Panc1 (cell line): ENCODE results near the gene FNIP1. TPM values are rescaled to one million over a fixed set of nuclear protein-coding genes. Genes with fewer than 3 reads are reported as not detected.

Source experiments
- ATAC-seq: fragments of 200-7000 bp; cut with Tn5 transposase; 2 replicates; pipeline ENCODE4 v1.9.1; 2020; ENCODE audit warnings: mild to moderate bottlenecking, moderate library complexity
- BruUV-seq: library from RNA; stranded (reverse); fragments of 400-500 nt; replicated peaks from 2 replicates; lab custom pipeline; 2021; lab: Mats Ljungman, UMichigan
- CTCF ChIA-PET: fragments of 300-600 bp; sonication (Branson Sonifier 250); formaldehyde crosslinking; loops from one replicate; lab custom pipeline; 2022; ENCODE audit warnings: antibody characterized with exemption; lab: Charles Lee
- POLR2A ChIA-PET: fragments of 300-600 bp; sonication (Branson Sonifier 250); formaldehyde crosslinking; loops from one replicate; lab custom pipeline; 2022; ENCODE audit warnings: antibody characterized with exemption; lab: Charles Lee
- DNase-seq: peaks from one replicate; pipeline ENCODE4 v3.0.0-alpha.2; 2010; ENCODE audit warnings: low read depth, low spot score
- H3K27ac ChIP-seq: 2 replicates; pipeline ENCODE4 v1.5.1; 2011; ENCODE audit warnings: mild to moderate bottlenecking, low read length, inconsistent platforms
- H3K27me3 ChIP-seq: fragments of 200-500 bp; sonication (Bioruptor generic); 2 replicates; pipeline ENCODE4 v1.6.0; 2014; ENCODE audit warnings: low read length, inconsistent platforms; ENCODE audit not compliant: control insufficient read depth, insufficient read depth
- H3K36me3 ChIP-seq: fragments of 200-500 bp; sonication (Bioruptor generic); 2 replicates; pipeline ENCODE4 v1.5.1; 2014; ENCODE audit warnings: inconsistent platforms, mild to moderate bottlenecking, low read length, moderate library complexity; ENCODE audit not compliant: control insufficient read depth, insufficient read depth
- H3K4me1 ChIP-seq: 2 replicates; pipeline ENCODE4 v1.5.1; 2011; ENCODE audit warnings: inconsistent platforms, mild to moderate bottlenecking, low read length, moderate library complexity; ENCODE audit not compliant: control insufficient read depth, insufficient read depth
- H3K4me3 ChIP-seq, 2 experiments: 2 replicates each; pipeline ENCODE4 v1.5.1; 2011 to 2012; ENCODE audit warnings: low read depth in 2 of 2, low read length in 2 of 2, mild to moderate bottlenecking in 2 of 2, inconsistent platforms in 1 of 2, moderate library complexity in 1 of 2
- H3K9me3 ChIP-seq: fragments of 200-500 bp; sonication (Bioruptor generic); 2 replicates; pipeline ENCODE4 v1.5.1; 2014; ENCODE audit warnings: low read depth, mild to moderate bottlenecking, inconsistent platforms, low read length, moderate library complexity; ENCODE audit not compliant: control insufficient read depth, insufficient read depth
- POLR2AphosphoS5 ChIP-seq: IDR thresholded peaks from 2 replicates; pipeline ENCODE4 v1.6.1; 2012; ENCODE audit warnings: mild to moderate bottlenecking, low read depth, low read length, moderate library complexity
- SIN3A ChIP-seq: IDR thresholded peaks from 2 replicates; pipeline ENCODE4 v1.6.1; 2012; ENCODE audit warnings: low read depth, mild to moderate bottlenecking, low read length, moderate library complexity, borderline replicate concordance; ENCODE audit not compliant: insufficient read depth
- TCF7L2 ChIP-seq: IDR thresholded peaks from 2 replicates; pipeline ENCODE4 v1.6.1; 2011; ENCODE audit warnings: mild to moderate bottlenecking, low read depth, low read length, inconsistent platforms
- in situ Hi-C: cut with HindIII; loops from 2 replicates; pipeline ENCODE4 v1.10.0; 2016; ENCODE audit warnings: low sequenced_read_pairs, low pct_unique_long_range_greater_than_20kb
- intact Hi-C: fragments of 100-400 bp; cut with micrococcal nuclease; formaldehyde crosslinking; loops from one replicate; pipeline ENCODE4 v1.10.0; 2022; ENCODE audit not compliant: unreplicated experiment
- total RNA-seq: library from RNA; stranded (reverse); gene quantifications from one replicate; pipeline ENCODE4 v1.2.1, GENCODE V29; 2021; ENCODE audit not compliant: unreplicated experiment
- TF ChIP-seq, protein P1 (sequence below): fragments of 450-650 bp; IDR thresholded peaks from 2 replicates; pipeline ENCODE4 v1.5.1; 2017; ENCODE audit warnings: mild to moderate bottlenecking
- TF ChIP-seq, protein P2 (sequence below), 2 experiments: IDR thresholded peaks; 2 replicates each; pipeline ENCODE4 v1.6.1; 2011 to 2012; ENCODE audit warnings: low read depth in 2 of 2, control low read depth in 1 of 2, low read length in 1 of 2, mild to moderate bottlenecking in 1 of 2, moderate library complexity in 1 of 2; ENCODE audit not compliant: insufficient read depth in 1 of 2

Gene FNIP1
- total RNA-seq, 1 experiment from 2014 or later = 48.3 TPM

DNA sequence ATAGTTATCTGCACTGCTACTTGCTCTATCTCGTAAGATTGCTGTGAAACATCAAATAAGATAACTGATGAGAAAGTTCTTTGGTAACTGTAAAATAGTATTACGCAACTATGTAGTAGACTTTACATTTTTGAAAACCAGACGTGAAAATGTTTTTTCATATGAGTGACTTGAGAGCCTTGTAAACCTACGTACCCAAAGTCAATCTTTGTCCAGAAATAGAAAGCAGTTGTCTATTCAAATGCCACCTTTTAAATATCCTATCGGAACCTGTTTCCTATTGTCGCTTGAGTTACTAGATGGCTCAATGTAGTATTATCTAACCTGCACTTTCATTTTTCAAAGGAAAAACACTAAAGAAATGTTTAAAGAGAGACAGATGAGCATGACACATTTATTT lies 1.6 kb downstream of the FNIP1 start:
- Histone ChIP-seq H3K4me1 (peaks cover 21% of the 10 kb centered on the region), H3K9me3 (no peaks in the 10 kb centered on the region), H3K27ac (peak overlapping the region; percentile 96), H3K27me3 (no peaks in the 10 kb centered on the region), H3K4me3 (peak overlapping the region; percentile 96 to 99; a peak in 3 of 4 replicates), H3K36me3 (peaks cover 3% of the 10 kb centered on the region)
- no peak for DNase-seq
- no peak for ATAC-seq
- in situ Hi-C loops (no loop called here), intact Hi-C loops (no loop called here)
- BruUV-seq = no TSS peak
- ChIA-PET POLR2A (no interaction called here), CTCF (interaction anchor here (0.7 kb wide), 1 partner anchor 10 kb away, joined by 3 read pairs; no protein-coding TSS in a partner anchor)
- TF ChIP-seq TCF7L2 (no peak), SIN3A (no peak), POLR2AphosphoS5 (no peak)
- TF ChIP-seq, protein P1, sequence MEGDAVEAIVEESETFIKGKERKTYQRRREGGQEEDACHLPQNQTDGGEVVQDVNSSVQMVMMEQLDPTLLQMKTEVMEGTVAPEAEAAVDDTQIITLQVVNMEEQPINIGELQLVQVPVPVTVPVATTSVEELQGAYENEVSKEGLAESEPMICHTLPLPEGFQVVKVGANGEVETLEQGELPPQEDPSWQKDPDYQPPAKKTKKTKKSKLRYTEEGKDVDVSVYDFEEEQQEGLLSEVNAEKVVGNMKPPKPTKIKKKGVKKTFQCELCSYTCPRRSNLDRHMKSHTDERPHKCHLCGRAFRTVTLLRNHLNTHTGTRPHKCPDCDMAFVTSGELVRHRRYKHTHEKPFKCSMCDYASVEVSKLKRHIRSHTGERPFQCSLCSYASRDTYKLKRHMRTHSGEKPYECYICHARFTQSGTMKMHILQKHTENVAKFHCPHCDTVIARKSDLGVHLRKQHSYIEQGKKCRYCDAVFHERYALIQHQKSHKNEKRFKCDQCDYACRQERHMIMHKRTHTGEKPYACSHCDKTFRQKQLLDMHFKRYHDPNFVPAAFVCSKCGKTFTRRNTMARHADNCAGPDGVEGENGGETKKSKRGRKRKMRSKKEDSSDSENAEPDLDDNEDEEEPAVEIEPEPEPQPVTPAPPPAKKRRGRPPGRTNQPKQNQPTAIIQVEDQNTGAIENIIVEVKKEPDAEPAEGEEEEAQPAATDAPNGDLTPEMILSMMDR = no peak
- TF ChIP-seq, protein P2, sequence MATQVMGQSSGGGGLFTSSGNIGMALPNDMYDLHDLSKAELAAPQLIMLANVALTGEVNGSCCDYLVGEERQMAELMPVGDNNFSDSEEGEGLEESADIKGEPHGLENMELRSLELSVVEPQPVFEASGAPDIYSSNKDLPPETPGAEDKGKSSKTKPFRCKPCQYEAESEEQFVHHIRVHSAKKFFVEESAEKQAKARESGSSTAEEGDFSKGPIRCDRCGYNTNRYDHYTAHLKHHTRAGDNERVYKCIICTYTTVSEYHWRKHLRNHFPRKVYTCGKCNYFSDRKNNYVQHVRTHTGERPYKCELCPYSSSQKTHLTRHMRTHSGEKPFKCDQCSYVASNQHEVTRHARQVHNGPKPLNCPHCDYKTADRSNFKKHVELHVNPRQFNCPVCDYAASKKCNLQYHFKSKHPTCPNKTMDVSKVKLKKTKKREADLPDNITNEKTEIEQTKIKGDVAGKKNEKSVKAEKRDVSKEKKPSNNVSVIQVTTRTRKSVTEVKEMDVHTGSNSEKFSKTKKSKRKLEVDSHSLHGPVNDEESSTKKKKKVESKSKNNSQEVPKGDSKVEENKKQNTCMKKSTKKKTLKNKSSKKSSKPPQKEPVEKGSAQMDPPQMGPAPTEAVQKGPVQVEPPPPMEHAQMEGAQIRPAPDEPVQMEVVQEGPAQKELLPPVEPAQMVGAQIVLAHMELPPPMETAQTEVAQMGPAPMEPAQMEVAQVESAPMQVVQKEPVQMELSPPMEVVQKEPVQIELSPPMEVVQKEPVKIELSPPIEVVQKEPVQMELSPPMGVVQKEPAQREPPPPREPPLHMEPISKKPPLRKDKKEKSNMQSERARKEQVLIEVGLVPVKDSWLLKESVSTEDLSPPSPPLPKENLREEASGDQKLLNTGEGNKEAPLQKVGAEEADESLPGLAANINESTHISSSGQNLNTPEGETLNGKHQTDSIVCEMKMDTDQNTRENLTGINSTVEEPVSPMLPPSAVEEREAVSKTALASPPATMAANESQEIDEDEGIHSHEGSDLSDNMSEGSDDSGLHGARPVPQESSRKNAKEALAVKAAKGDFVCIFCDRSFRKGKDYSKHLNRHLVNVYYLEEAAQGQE (IDR thresholded peaks at IDR 0.05; ENCODE audit: insufficient read depth in 1 of 2, low read depth in 2 of 2, low read length in 1 of 2) = no peak

DNA sequence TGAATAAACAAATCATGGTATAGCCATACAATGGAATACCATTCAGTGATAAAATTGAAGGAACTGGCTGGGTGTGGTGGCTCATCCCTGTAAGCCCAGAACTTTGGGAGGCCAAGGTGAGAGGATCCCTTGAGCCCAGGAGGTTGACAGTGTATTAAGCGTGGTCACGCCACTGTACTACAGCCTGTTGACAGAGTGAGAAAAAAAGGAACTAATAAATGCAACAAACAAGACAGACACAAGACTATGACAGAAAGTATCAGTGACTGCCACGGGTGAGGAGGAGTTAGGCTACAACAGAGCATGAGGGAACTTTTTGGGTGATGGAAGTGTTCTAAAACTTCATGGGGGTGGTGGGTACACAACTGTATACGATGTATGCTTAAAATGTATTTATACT lies 2.2 kb downstream of the FNIP1 start:
- peak overlapping the region; percentile 33 to 99 for H3K4me3 ChIP-seq
- H3K27me3 ChIP-seq = no peaks in the 10 kb centered on the region
- TF ChIP-seq TCF7L2 (no peak), SIN3A (no peak), POLR2AphosphoS5 (no peak)
- TF ChIP-seq, protein P1 = no peak
- TF ChIP-seq, protein P2 (IDR thresholded peaks at IDR 0.05; ENCODE audit: insufficient read depth in 1 of 2, low read depth in 2 of 2, low read length in 1 of 2) = no peak
- intact Hi-C loops = no loop called here
- CTCF ChIA-PET = interaction anchor here (0.7 kb wide), 1 partner anchor 10 kb away, joined by 3 read pairs; no protein-coding TSS in a partner anchor
- no peak overlapping the region for H3K27ac ChIP-seq
- in situ Hi-C loops = no loop called here
- POLR2A ChIA-PET = no interaction called here
- H3K9me3 ChIP-seq = no peaks in the 10 kb centered on the region
- BruUV-seq = no TSS peak
- ATAC-seq = no peak
- H3K4me1 ChIP-seq = peaks cover 21% of the 10 kb centered on the region
- peaks cover 3% of the 10 kb centered on the region for H3K36me3 ChIP-seq
- no peak for DNase-seq
